ENCODE measurements around the gene GMDS.

- no peak for TF ChIP-seq POLR2A (IDR thresholded peaks at IDR 0.05)
- no peak for TF ChIP-seq CTCF (IDR thresholded peaks at IDR 0.05)
- no peak for TF ChIP-seq EP300 (IDR thresholded peaks at IDR 0.05)
These were observed 339.4 kb downstream of the GMDS start for GRCh38 chr6:1906014-1906413.

All from ovary (tissue), 3 donors.